Neural progenitor cell (in vitro differentiated cells): ENCODE measurements around the gene ME2.

Experiments used
- CTCF ChIP-seq: fragments of 200-600 bp; sonication (generic); IDR thresholded peaks from 2 replicates; pipeline ENCODE4 v1.5.1; 2017; ENCODE audit warnings: antibody characterized with exemption, mild to moderate bottlenecking
- EZH2 ChIP-seq: fragments of 200-600 bp; sonication (generic); IDR thresholded peaks from 2 replicates; pipeline ENCODE4 v1.6.1; 2017; ENCODE audit warnings: antibody characterized with exemption, mild to moderate bottlenecking, moderate library complexity
- EZH2phosphoT487 ChIP-seq: fragments of 200-600 bp; sonication (generic); IDR thresholded peaks from 2 replicates; pipeline ENCODE4 v1.6.1; 2017; ENCODE audit warnings: antibody characterized with exemption

GRCh38 chr18:50935493-50936191 is 56.7 kb downstream of the ME2 start:
- TF ChIP-seq CTCF (no peak), EZH2phosphoT487 (no peak), EZH2 (no peak)
